Measurements from ENCODE around the gene OARD1.
A peak's percentile ranks its signal among the peaks of the same experiment; 100 is the strongest.

The OARD1 gene

DNA sequence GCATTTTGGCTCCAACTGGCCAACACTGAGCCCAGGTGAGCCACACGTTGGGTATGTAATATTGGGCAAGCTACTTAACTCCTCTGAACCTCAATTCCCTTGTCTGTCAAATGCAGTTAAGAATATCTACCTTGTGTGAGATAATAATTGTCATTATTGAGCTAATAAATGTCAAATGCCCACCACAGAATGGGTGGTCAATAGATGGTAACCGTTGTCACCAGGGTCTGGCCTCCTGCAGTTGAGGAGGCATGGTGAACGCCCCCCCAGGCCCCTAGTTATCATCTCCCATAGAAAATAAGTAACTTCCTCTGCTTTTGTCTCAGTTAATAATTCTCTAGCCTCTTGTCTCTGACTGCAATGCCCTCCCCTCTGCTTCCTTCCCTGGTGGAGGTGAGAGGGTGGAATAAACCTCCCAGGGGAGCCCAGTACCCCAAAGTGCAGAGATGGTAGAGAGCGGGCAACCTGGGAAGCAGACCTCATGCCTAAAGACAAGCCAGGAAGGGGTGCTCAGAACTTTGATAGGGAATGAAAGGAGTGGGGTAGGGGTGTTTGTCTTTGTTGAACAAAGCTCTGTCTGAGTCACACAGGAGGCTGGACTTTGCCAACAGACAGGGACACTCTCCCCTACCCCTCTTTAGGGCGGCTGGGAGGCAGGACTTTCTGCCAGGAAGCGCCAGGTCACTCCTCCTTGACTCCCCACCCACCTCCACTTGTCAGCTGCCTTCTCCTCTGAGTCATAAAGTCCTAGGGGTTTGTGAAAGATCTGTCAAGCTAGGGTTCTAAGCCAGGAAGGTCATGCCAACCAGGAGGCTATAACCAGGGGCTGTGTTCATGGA, 31.8 kb downstream of the OARD1 start:
- no peak for DNase-seq (ENCODE audit: low read depth)
- TF ChIP-seq, protein P1, sequence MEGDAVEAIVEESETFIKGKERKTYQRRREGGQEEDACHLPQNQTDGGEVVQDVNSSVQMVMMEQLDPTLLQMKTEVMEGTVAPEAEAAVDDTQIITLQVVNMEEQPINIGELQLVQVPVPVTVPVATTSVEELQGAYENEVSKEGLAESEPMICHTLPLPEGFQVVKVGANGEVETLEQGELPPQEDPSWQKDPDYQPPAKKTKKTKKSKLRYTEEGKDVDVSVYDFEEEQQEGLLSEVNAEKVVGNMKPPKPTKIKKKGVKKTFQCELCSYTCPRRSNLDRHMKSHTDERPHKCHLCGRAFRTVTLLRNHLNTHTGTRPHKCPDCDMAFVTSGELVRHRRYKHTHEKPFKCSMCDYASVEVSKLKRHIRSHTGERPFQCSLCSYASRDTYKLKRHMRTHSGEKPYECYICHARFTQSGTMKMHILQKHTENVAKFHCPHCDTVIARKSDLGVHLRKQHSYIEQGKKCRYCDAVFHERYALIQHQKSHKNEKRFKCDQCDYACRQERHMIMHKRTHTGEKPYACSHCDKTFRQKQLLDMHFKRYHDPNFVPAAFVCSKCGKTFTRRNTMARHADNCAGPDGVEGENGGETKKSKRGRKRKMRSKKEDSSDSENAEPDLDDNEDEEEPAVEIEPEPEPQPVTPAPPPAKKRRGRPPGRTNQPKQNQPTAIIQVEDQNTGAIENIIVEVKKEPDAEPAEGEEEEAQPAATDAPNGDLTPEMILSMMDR (IDR thresholded peaks at IDR 0.05; ENCODE audit: control insufficient read depth, insufficient read depth, low read depth, low read length, missing control alignments) = no peak
- no peak overlapping the region for H3K4me3 ChIP-seq (ENCODE audit: control insufficient read depth, low read depth, low read length)

DNA sequence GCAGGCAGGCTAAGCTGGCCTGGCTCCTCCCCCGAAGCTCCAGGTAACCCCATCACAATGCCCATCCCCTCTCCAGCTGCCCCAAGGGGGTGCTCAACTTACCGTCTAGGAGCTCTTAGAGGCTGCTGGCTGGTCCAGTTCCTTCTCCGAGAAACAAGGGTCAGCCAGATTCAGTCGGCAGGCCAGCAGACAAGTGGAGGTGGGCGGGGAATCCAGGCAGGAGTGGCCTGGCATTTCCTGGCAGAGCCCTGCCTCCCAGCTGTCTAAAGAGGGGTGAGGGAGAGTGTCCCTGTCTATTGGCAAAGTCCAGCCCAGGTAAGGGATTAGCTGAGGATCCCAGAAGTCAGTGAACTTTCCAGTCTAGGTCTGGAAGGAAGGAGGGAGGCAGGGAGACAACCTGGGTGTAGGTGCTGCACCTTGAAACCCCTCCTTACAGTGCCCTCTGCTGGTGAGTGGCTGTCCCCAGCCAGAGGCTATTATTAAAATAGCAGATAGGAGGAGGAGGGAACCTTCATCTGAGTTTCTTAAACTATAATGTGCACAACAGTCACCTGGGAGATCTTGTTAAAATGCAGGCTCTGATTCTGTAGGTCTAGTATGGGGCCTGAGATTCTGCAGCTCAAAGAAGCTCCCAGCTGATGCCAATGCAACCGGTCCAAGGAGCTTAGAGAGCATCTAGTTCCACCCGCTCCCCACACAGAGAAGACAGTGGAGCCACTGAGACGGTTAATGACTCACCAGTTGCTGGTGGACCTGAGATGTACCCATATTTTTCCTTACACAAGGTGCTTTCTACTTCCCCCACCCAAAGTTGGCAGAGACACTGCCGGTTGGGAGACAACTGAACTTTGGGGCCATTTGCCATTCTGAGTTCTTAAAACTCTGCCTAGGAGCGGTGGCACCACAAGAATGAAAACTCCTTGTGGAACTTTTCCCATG, 32.8 kb downstream of the OARD1 start, which contains the start of gene UNC5CL:
Gene UNC5CL (minus strand): TSS at position 162 of the 939 bp plus-strand sequence. CDS start 4,147 bp downstream, outside the sequence.
- no peak within 1 kb of the TSS for H3K4me3 ChIP-seq (ENCODE audit: control insufficient read depth, low read depth, low read length)
- no peak for DNase-seq (ENCODE audit: low read depth)
- TF ChIP-seq, protein P1 (IDR thresholded peaks at IDR 0.05; ENCODE audit: control insufficient read depth, insufficient read depth, low read depth, low read length, missing control alignments) = peak; percentile 80

DNA sequence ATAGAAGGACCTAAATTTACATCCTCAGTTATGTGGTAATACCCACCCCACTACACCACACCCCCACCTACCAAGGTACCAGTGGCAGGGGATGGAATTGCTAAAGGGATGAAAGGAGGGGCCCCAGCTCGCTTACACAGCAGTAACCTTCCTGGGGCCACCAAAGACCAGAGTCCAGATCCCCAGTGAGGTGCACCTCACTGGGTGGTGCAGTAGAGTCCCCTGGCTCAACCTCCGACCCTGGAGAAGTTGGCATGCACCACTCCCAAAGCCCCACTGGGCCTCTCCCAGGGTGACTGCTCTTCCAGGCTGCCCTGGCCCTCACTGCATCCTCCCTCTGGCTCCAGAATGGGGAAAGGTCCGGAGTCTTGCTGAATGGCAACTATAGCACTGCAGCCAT, 34.0 kb downstream of the OARD1 start:
- H3K4me3 ChIP-seq (ENCODE audit: control insufficient read depth, low read depth, low read length) = no peak overlapping the region
- DNase-seq (ENCODE audit: low read depth) = no peak
- TF ChIP-seq, protein P1 (IDR thresholded peaks at IDR 0.05; ENCODE audit: control insufficient read depth, insufficient read depth, low read depth, low read length, missing control alignments) = no peak

DNA sequence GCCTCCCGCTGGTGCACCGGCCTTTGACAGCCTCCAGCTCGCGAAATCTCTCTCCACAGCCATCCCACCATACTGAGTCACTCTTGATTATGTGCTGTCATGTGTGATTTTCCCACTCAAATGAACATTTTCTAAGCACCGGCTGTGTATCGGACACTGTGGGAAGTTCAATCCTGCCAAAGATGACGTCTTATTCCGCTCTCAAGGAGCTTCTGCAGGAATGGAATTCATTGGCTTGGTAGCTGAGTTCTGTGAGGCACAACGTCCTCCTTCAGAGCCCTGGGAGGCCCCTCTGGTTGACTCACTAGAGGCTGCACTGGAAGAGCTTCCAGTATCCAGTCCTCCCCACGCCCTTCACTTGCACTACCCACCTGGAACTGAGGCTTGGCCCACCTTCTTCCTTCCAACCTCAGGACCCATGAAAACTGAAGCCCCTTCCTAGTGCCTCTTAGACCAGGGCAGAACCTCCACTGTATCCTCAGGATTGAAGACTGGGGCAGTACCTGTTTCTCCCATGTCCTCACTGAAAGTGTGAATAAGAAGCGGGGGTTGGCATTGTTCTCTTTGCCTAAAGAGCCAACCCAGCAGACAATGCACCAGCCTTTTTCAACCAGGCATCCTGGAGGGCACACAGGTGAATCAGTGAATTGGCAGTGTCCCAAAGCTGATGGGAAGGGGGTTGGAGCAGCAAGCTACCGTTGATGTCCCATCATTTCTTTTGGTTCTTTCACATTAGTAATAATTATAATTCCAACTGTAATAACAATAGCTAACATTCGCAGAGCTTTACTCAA, 34.9 kb downstream of the OARD1 start:
- TF ChIP-seq, protein P1 (IDR thresholded peaks at IDR 0.05; ENCODE audit: control insufficient read depth, insufficient read depth, low read depth, low read length, missing control alignments) = no peak
- no peak overlapping the region for H3K4me3 ChIP-seq (ENCODE audit: control insufficient read depth, low read depth, low read length)
- DNase-seq (ENCODE audit: low read depth) = no peak

DNA sequence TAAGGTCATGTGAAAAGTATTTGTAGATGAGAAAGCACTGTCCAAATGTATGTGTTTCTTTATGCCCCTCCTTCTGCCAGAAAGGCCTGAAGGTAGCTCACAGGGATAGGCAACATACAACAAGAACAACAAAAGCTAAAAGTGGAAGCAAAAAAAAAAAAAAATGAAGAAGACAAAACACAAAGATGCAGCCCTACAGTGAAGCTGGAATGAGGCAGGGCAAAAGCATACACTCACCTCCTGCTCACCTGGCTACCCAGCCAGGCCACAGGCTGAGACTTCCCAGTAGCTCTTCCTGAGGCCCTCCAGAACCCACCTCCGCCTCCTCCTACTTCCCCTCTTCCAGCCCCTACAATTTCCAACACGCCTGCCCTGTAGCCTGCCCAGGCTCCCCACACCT, 35.6 kb downstream of the OARD1 start:
- H3K4me3 ChIP-seq (ENCODE audit: control insufficient read depth, low read depth, low read length) = no peak overlapping the region
- TF ChIP-seq, protein P1 (IDR thresholded peaks at IDR 0.05; ENCODE audit: control insufficient read depth, insufficient read depth, low read depth, low read length, missing control alignments) = no peak
- DNase-seq (ENCODE audit: low read depth) = no peak

DNA sequence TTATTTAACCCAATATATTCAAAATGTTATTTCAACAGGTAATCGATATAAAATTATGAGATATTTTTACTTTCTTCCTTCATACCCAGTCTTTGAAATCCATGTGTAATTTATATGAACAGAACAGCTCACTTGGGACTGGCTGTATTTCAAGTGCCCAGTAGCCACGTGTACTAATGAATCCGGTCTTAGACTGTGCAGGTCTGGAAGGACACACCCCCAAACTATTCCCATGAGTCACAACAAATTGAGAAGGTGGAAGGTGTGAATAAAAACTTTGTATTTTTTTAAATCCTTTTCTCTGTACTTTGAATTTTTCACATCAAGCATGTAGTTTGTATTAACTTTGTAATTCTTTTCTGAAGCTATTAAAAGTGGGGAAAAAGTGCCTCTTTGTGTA, 36.0 kb downstream of the OARD1 start:
- H3K4me3 ChIP-seq (ENCODE audit: control insufficient read depth, low read depth, low read length) = no peak overlapping the region
- TF ChIP-seq, protein P1 (IDR thresholded peaks at IDR 0.05; ENCODE audit: control insufficient read depth, insufficient read depth, low read depth, low read length, missing control alignments) = no peak
- DNase-seq (ENCODE audit: low read depth) = no peak

All from AG09309 (cell line).